GM12878 (cell line): ENCODE results near the gene BPIFB3.

Source experiments
- ASH2L ChIP-seq: fragments of 300-600, 200-600 bp; sonication (generic); IDR thresholded peaks from 2 replicates; pipeline ENCODE4 v1.6.1; 2017; ENCODE audit warnings: low read depth, mild to moderate bottlenecking, borderline replicate concordance
- CTCF ChIP-seq, 3 experiments: IDR thresholded peaks in 2 of 3; conservative IDR thresholded peaks in 1 of 3; 2 replicates each; pipeline ENCODE4 v1.5.1; 2011; ENCODE audit warnings: low read depth in 3 of 3, low read length in 3 of 3, mild to moderate bottlenecking in 3 of 3, control low read depth in 2 of 3, moderate library complexity in 2 of 3, inconsistent platforms in 1 of 3, mixed read lengths in 1 of 3; ENCODE audit not compliant: control insufficient read depth in 2 of 3, insufficient read depth in 1 of 3; ENCODE audit errors: extremely low read depth in 1 of 3
- NFXL1 ChIP-seq: fragments of 450-650 bp; IDR thresholded peaks from 2 replicates; pipeline ENCODE4 v1.6.1; 2017; ENCODE audit warnings: antibody characterized with exemption, mild to moderate bottlenecking, borderline replicate concordance
- REST ChIP-seq: IDR thresholded peaks from 2 replicates; pipeline ENCODE4 v1.6.1; 2012; ENCODE audit warnings: mild to moderate bottlenecking, low read depth, low read length
- YY1 ChIP-seq: IDR thresholded peaks from 2 replicates; pipeline ENCODE4 v1.6.1; 2011; ENCODE audit warnings: low read depth, mild to moderate bottlenecking, low read length

GRCh38 chr20:33042430-33042829 is 11.3 kb upstream of the BPIFB3 start:
- TF ChIP-seq YY1 = no peak
- no peak for TF ChIP-seq CTCF (IDR thresholded peaks at IDR 0.05 in 2 of 3, conservative IDR thresholded peaks at IDR 0.05 in 1 of 3; ENCODE audit: control insufficient read depth in 2 of 3, extremely low read depth in 1 of 3, insufficient read depth in 1 of 3, low read depth in 3 of 3, low read length in 3 of 3)
- TF ChIP-seq NFXL1 = no peak
- TF ChIP-seq ASH2L = no peak
- no peak for TF ChIP-seq REST
